MCF 10A (cell line): ENCODE results near the gene NAALADL2. TPM values are rescaled to one million over a fixed set of nuclear protein-coding genes. Genes with fewer than 3 reads are reported as not detected.

Experiments used
- BruUV-seq: library from RNA; stranded (reverse); fragments of 400-500 nt; replicated peaks from 2 replicates; lab custom pipeline; 2021; lab: Mats Ljungman, UMichigan
- CTCF ChIA-PET: fragments of 300-600 bp; sonication (Branson Sonifier 250); formaldehyde crosslinking; extraction: SDS; loops from one replicate; lab custom pipeline; 2021; ENCODE audit warnings: antibody characterized with exemption, inconsistent platforms; lab: Yijun Ruan, JAX
- POLR2A ChIA-PET: fragments of 300-600, 350-650 bp; sonication (Branson Sonifier 250); formaldehyde crosslinking; extraction: SDS; loops from one replicate; lab custom pipeline; 2020; ENCODE audit warnings: antibody characterized with exemption, inconsistent platforms; lab: Yijun Ruan, JAX
- DNase-seq: peaks from one replicate; pipeline ENCODE4 v3.0.0-alpha.2; 2018; ENCODE audit not compliant: unreplicated experiment
- H3K27ac Mint-ChIP-seq: one replicate; pipeline ENCODE4 v1.8.0; 2022; ENCODE audit warnings: mild to moderate bottlenecking, low read depth, mixed read lengths; ENCODE audit not compliant: unreplicated experiment
- H3K27me3 Mint-ChIP-seq: one replicate; pipeline ENCODE4 v1.8.0; 2022; ENCODE audit warnings: mixed read lengths; ENCODE audit not compliant: insufficient read depth, unreplicated experiment
- H3K36me3 Mint-ChIP-seq: one replicate; pipeline ENCODE4 v1.8.0; 2022; ENCODE audit warnings: mild to moderate bottlenecking, moderate library complexity, mixed read lengths; ENCODE audit not compliant: insufficient read depth, unreplicated experiment
- H3K4me1 Mint-ChIP-seq: one replicate; pipeline ENCODE4 v1.8.0; 2022; ENCODE audit warnings: mixed read lengths; ENCODE audit not compliant: insufficient read depth, unreplicated experiment
- H3K4me3 Mint-ChIP-seq: one replicate; pipeline ENCODE4 v1.8.0; 2022; ENCODE audit warnings: mild to moderate bottlenecking, moderate library complexity, mixed read lengths; ENCODE audit not compliant: unreplicated experiment
- H3K9me3 Mint-ChIP-seq: one replicate; pipeline ENCODE4 v1.8.0; 2022; ENCODE audit warnings: mixed read lengths; ENCODE audit not compliant: unreplicated experiment
- intact Hi-C: fragments of 100-400 bp; cut with micrococcal nuclease; formaldehyde crosslinking; loops from 2 replicates; pipeline ENCODE4 v1.14.1; 2022
- total RNA-seq: library from RNA; stranded (reverse); gene quantifications from 2 replicates; pipeline ENCODE4 v1.2.3, GENCODE V29; 2022
- TF ChIP-seq, protein P1 (sequence below): fragments of 200-600 bp; IDR thresholded peaks from one replicate; pipeline ENCODE4 v1.8.0; 2022; ENCODE audit warnings: antibody characterized with exemption, mild to moderate bottlenecking; ENCODE audit not compliant: unreplicated experiment

NAALADL2 gene
- total RNA-seq, 1 experiment from 2014 or later = 4.2 TPM

DNA sequence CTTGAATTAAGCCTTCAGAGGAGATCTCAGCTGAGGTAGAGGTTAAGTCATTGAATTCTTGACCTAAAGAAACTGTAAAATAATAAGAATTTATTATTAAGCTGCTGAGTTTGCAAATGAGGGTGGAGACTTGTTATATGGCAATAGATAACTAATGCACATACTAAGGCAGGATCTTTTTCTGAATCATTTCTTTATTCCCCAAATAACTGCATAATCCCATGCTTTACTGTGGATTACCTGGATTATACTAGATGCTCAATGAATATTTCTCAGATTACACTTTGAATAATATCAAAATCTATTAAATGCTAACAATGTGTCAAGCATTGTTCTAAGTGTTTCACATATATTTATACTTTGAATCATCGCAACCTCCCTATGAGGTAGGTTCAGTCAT is 532.5 kb downstream of the NAALADL2 start:
- Mint-ChIP-seq H3K27me3 (no peaks in the 10 kb centered on the region), H3K9me3 (no peaks in the 10 kb centered on the region), H3K27ac (no peak overlapping the region), H3K4me3 (no peak overlapping the region), H3K36me3 (no peaks in the 10 kb centered on the region), H3K4me1 (peaks cover 4% of the 10 kb centered on the region)
- CTCF ChIA-PET = interaction anchor here (0.7 kb wide), 1 partner anchor 268 kb away, joined by 4 read pairs; no protein-coding TSS in a partner anchor
- TF ChIP-seq, protein P1, sequence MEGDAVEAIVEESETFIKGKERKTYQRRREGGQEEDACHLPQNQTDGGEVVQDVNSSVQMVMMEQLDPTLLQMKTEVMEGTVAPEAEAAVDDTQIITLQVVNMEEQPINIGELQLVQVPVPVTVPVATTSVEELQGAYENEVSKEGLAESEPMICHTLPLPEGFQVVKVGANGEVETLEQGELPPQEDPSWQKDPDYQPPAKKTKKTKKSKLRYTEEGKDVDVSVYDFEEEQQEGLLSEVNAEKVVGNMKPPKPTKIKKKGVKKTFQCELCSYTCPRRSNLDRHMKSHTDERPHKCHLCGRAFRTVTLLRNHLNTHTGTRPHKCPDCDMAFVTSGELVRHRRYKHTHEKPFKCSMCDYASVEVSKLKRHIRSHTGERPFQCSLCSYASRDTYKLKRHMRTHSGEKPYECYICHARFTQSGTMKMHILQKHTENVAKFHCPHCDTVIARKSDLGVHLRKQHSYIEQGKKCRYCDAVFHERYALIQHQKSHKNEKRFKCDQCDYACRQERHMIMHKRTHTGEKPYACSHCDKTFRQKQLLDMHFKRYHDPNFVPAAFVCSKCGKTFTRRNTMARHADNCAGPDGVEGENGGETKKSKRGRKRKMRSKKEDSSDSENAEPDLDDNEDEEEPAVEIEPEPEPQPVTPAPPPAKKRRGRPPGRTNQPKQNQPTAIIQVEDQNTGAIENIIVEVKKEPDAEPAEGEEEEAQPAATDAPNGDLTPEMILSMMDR = no peak
- BruUV-seq = no TSS peak
- POLR2A ChIA-PET = interaction anchor here (1.7 kb wide), 1 partner anchor 12 kb away, joined by 3 read pairs; no protein-coding TSS in a partner anchor
- DNase-seq = no peak
- intact Hi-C loops = no loop called here

DNA sequence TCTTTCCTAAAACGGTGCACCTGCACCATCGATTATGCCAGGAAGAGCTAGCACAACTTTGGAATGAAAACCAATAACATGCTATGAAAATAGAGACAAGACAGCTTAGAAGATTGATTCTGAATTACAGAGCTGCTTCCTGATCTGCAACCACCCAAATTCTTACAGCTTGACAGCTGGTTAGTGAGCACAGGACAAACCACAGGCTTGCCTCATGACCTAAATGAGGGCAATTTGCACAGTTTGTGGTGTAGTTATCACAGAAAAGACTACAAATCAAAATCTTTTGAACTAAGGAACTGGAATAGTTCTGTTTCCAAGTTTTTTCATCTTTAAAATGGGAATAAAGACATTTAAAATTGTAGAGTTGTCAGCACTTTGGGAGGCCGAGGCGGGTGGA is 533.5 kb downstream of the NAALADL2 start:
- H3K27me3 Mint-ChIP-seq = no peaks in the 10 kb centered on the region
- BruUV-seq = no TSS peak
- intact Hi-C loops = no loop called here
- no peaks in the 10 kb centered on the region for H3K36me3 Mint-ChIP-seq
- no peak for DNase-seq
- H3K27ac Mint-ChIP-seq = no peak overlapping the region
- H3K4me3 Mint-ChIP-seq = no peak overlapping the region
- H3K4me1 Mint-ChIP-seq = no peaks in the 10 kb centered on the region
- ChIA-PET CTCF (no interaction called here), POLR2A (interaction anchor here (1.7 kb wide), 1 partner anchor 11 kb away, joined by 3 read pairs; no protein-coding TSS in a partner anchor)
- TF ChIP-seq, protein P1 = no peak
- H3K9me3 Mint-ChIP-seq = no peaks in the 10 kb centered on the region

DNA sequence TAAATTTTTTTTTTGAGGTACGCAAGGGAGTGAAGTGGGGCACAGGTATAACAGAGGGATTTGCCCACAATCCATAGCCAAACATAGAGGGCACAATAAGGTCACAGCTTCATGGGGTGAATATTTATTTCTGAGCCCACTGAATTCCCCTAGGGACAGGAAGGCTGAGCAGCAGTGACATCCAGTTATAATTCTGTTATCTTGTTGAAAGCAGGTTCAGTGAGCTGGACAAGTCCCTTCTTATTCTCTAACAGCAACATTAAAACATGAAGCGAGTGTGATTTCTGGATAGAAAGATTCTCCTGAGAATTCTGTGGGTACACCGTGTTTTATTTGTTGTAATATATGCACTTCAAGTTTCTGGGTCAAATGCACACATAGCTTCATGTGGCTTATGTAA is 538.2 kb downstream of the NAALADL2 start:
- CTCF ChIA-PET = no interaction called here
- Mint-ChIP-seq H3K4me3 (no peak overlapping the region), H3K27ac (no peak overlapping the region), H3K36me3 (no peaks in the 10 kb centered on the region), H3K27me3 (no peaks in the 10 kb centered on the region), H3K4me1 (no peaks in the 10 kb centered on the region), H3K9me3 (no peaks in the 10 kb centered on the region)
- POLR2A ChIA-PET = no interaction called here
- TF ChIP-seq, protein P1 = no peak
- DNase-seq = no peak
- intact Hi-C loops = no loop called here
- BruUV-seq = no TSS peak

DNA sequence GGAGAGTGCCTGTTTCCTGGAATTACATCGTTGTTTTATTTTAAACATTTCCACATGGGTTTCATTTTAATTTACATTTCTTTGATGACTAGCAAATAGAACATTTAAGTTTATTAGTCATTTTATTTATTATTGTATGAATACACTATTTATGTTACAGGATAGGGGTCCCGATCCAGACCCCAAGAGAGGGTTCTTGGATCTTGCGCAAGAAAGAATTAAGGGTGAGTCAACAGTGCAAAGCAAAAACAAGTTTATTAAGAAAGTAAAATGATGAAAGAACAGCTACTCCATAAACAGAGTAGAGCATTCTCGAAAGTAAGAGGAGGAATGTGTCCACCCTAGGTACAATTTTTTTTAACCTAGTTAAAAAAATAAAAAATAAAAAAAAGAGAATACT is 539.5 kb downstream of the NAALADL2 start:
- Mint-ChIP-seq H3K4me1 (no peaks in the 10 kb centered on the region), H3K36me3 (no peaks in the 10 kb centered on the region), H3K9me3 (no peaks in the 10 kb centered on the region), H3K4me3 (no peak overlapping the region), H3K27ac (no peak overlapping the region), H3K27me3 (no peaks in the 10 kb centered on the region)
- ChIA-PET CTCF (no interaction called here), POLR2A (no interaction called here)
- BruUV-seq = no TSS peak
- DNase-seq = no peak
- TF ChIP-seq, protein P1 = no peak
- intact Hi-C loops = no loop called here
